Activated naive CD4-positive, alpha-beta T cell treated with anti-CD3 and anti-CD28 coated beads, Interleukin-2, amount 50 U/mL, for 24 hours (primary cell): ENCODE results near the gene MTUS2.

Source experiments
- H3K27ac Mint-ChIP-seq: one replicate; pipeline ENCODE4 v1.8.0; 2021; ENCODE audit warnings: mild to moderate bottlenecking, mixed read lengths
- H3K27me3 Mint-ChIP-seq: one replicate; pipeline ENCODE4 v1.8.0; 2021; ENCODE audit warnings: mixed read lengths
- H3K36me3 Mint-ChIP-seq: one replicate; pipeline ENCODE4 v1.8.0; 2021; ENCODE audit warnings: mixed read lengths
- H3K4me1 Mint-ChIP-seq: one replicate; pipeline ENCODE4 v1.8.0; 2021; ENCODE audit warnings: mixed read lengths
- H3K4me3 Mint-ChIP-seq: one replicate; pipeline ENCODE4 v1.8.0; 2021; ENCODE audit warnings: mild to moderate bottlenecking, mixed read lengths
- H3K9me3 Mint-ChIP-seq: one replicate; pipeline ENCODE4 v1.8.0; 2021; ENCODE audit warnings: mixed read lengths

Gene MTUS2

DNA sequence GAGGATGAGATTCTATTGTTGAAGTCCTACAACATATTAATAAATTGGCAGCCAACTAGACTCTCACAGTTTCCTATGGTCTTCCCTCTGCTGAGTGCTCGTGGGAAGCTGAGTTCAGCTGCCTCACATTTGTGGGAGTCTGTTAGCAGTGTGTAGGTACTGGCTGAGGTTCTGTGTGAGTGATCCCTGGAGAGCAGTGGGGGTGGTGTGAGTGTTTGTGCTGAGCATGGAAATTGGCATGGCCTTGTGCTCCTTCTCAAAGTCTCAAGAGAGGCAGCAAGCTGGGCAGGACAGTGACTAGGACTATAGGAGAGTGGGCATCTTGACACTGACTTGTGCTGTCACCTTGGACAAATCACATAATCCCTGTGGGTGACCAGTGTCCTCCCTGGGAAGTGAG, 298.3 kb downstream of the MTUS2 start:
- Mint-ChIP-seq H3K27me3 (peaks cover 2% of the 10 kb centered on the region), H3K27ac (no peak overlapping the region), H3K4me3 (no peak overlapping the region), H3K36me3 (no peaks in the 10 kb centered on the region), H3K9me3 (no peaks in the 10 kb centered on the region), H3K4me1 (no peaks in the 10 kb centered on the region)

DNA sequence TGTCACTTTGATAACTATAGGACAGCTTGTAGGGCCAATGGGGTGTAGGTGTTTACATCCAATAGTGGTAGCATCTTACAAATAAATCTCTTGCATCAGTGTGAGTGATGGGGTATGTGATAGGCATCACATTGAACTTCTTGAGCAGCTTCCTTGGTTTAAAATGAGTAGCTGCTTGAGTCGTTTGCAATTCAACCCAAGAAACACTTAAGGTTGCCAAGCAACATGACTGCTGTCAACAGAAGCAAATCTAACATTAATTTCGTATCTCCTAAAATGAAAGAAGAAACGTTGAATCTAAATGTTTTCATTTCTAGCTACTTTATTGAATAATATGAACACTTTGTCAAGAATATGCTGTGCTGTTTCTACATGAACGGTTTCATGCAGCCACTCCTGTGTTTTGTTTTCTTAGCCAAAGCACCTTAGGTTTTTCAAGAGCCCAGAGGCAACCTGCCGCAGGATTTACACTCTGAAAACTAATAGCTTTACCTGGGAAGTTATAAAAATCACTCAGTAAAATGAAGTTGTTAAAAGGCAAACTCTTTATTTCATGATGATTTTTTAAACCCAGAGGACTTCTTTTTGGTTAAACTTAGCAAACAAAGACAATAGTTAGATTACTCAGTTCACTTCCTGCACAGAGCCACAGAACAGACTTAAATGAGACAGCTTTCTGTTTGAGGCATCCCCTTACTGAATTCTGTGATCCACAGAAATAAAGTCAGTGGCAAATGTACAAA, 305.2 kb downstream of the MTUS2 start:
- H3K27me3 Mint-ChIP-seq, result no peaks in the 10 kb centered on the region
- no peaks in the 10 kb centered on the region for H3K36me3 Mint-ChIP-seq
- H3K4me1 Mint-ChIP-seq, result peaks cover 15% of the 10 kb centered on the region
- no peak overlapping the region for H3K27ac Mint-ChIP-seq
- H3K4me3 Mint-ChIP-seq, result no peak overlapping the region
- H3K9me3 Mint-ChIP-seq, result no peaks in the 10 kb centered on the region

DNA sequence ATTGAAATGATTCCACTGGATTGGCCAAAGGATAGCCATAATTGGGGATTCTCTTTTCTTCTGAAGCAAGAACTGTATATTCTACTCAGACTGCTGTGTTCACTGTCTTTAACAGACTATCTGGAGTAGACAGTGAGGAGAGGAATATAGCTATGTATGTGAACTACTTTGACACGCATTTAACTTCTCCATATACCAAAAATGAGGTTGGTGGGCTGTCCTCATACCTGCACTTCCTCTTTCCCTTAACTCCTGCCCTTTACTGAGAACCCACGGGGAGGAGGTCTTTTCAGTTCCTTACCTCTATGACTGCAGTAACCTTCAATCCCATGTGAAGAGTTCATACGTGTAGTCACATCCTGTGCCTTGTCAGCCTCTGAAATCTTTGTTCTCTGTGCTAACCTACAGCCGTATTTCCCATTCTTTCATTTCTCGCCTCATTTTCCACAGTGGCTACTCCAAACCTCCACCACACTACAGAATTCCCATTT, 305.8 kb downstream of the MTUS2 start:
- peaks cover 15% of the 10 kb centered on the region for H3K4me1 Mint-ChIP-seq
- peak overlapping the region; percentile 8 for H3K27ac Mint-ChIP-seq
- H3K27me3 Mint-ChIP-seq, result no peaks in the 10 kb centered on the region
- peak overlapping the region; percentile 24 for H3K4me3 Mint-ChIP-seq
- H3K9me3 Mint-ChIP-seq, result no peaks in the 10 kb centered on the region
- H3K36me3 Mint-ChIP-seq, result no peaks in the 10 kb centered on the region

DNA sequence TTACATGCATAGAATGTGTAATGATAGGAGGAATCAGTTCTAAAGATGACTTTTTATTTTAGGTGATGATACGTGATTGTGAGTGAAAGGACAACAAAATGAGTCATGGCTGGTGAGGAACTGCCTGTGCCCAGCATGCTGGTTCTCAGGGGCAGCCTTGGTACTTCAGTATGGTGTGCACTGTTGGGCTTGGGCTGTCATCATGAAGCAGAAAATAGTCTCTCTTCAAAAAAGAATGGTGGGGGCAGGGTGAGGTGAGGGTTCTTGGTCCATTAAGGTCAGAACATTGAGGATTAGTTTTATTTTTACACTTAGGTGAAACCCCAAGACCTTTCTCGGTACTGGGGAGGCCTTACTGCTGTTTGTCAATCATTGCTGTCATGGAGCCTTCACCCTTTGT, 309.5 kb downstream of the MTUS2 start:
- peaks cover 14% of the 10 kb centered on the region for H3K4me1 Mint-ChIP-seq
- no peaks in the 10 kb centered on the region for H3K36me3 Mint-ChIP-seq
- H3K9me3 Mint-ChIP-seq, result no peaks in the 10 kb centered on the region

DNA sequence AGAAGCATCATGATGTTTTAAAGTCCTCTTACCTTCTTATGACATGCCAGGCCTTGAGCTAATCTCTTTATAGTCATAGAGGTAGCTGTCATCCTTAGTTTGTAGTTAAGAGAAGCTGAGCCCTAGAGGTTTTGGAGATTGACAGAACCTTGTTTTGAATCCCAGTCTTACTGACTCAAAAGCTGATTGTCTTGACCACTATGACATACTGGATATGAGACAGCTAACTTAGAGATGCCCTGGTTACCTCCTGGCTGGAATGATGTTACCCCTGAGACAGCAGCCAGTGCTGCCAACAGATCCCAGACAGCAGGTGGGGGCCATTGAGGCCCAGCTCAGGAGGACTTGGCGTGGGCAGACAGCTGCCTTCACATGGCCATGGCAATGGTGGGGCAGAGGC, 311.0 kb downstream of the MTUS2 start:
- H3K36me3 Mint-ChIP-seq, result no peaks in the 10 kb centered on the region
- peaks cover 8% of the 10 kb centered on the region for H3K4me1 Mint-ChIP-seq
- no peaks in the 10 kb centered on the region for H3K27me3 Mint-ChIP-seq
- no peak overlapping the region for H3K27ac Mint-ChIP-seq
- no peaks in the 10 kb centered on the region for H3K9me3 Mint-ChIP-seq
- H3K4me3 Mint-ChIP-seq, result no peak overlapping the region

More for the DNA sequence above, 309.5 kb downstream of the MTUS2 start:
- Mint-ChIP-seq H3K4me3 (no peak overlapping the region), H3K27ac (no peak overlapping the region), H3K27me3 (no peaks in the 10 kb centered on the region)

DNA sequence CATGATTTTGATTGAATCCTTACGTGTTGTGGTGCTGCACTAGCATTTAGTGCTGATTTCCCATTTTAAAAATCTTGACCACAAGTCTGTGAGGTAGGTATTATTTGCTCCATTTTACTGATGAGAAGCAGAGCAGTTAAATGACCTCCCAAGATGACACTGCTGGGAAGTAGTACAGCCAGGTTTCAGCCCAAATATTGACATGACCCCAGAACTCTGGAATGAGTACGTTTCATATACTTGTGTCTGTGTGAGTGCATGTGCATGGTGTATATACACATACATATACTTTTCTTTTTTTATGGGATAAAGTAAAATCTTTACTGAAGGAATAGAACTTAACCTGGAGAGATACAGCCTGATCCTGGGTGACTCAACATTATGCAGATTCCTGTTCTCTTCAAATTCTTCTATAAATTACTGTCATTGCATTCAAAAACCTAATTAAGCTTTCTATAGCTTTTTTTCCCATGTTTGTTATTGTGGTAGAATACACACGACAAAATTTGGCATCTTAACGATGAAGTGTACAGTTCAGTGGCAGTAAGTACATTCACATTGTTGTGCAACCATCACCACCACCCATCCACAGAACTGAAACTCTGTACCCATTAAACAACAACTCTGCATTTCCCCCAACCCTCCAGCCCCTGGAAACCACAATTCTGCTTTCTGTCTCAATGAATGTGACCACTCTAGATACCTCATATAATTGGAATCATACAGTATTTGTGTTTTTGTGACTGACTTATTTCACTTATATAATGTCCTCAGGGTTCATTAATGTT, 311.9 kb downstream of the MTUS2 start:
- Mint-ChIP-seq H3K27me3 (no peaks in the 10 kb centered on the region), H3K27ac (no peak overlapping the region), H3K9me3 (no peaks in the 10 kb centered on the region), H3K4me3 (no peak overlapping the region), H3K4me1 (peaks cover 1% of the 10 kb centered on the region), H3K36me3 (no peaks in the 10 kb centered on the region)

DNA sequence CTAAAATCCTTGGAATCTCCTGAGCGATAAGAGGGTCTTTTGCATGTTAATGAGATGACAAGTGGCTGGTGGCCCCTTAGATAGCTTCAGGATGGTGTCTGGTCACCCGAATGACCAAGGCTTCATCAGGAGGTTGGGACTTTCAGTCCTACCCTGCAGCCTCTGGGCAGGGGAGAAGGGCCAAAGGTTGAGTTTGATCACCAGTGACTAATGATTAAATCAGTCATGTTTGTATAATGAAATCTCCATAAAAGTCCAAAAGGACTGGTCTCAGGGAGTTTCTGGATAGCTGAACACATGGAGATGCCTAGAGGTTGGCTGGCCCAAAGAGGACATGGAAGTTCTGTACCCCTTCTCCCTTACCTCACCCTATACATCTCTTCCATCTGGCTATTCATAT, 316.2 kb downstream of the MTUS2 start:
- H3K9me3 Mint-ChIP-seq, result no peaks in the 10 kb centered on the region
- no peak overlapping the region for H3K4me3 Mint-ChIP-seq
- H3K36me3 Mint-ChIP-seq, result no peaks in the 10 kb centered on the region
- no peak overlapping the region for H3K27ac Mint-ChIP-seq
- H3K27me3 Mint-ChIP-seq, result no peaks in the 10 kb centered on the region
- H3K4me1 Mint-ChIP-seq, result no peaks in the 10 kb centered on the region

DNA sequence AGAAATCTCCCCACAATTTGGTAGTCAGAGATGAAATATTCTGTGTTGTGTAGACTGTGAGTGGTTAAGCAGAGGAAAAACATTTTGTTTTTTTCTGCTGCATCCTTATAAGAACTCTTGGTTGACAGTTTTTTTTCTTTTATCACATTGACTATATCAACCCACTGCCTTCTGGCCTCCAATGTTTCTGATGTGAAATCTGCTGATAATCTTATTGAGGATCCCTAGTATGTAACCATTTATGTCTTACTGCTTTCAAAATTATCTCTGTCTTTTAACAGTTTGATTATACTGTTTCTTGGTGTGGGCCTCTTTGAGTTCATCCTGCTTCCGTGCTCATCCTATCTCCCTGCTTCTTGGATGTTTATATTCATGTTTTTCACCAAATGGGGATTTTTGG, 316.9 kb downstream of the MTUS2 start:
- H3K4me1 Mint-ChIP-seq, result no peaks in the 10 kb centered on the region
- no peaks in the 10 kb centered on the region for H3K36me3 Mint-ChIP-seq
- H3K27ac Mint-ChIP-seq, result no peak overlapping the region

DNA sequence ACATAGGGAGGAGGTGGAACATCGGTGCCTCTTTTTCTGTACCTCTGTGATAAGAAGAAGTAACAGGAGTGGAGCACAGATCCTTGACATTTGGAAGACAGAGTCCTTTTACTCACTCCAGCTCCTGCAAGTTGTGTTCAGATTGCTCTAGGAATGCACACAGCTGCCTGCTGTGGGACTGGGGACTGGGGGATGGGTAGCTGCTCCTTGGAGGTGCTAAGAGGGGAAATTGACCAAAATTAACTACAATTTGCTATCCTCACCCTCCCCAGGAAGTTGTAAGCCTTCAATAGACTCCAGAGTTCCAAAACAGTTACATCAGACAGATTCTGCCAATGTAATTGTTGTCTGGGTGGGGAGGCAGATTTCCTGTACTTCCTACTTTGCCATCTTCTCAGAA, 317.9 kb downstream of the MTUS2 start:
- H3K9me3 Mint-ChIP-seq, result no peaks in the 10 kb centered on the region
- H3K27me3 Mint-ChIP-seq, result peaks cover 3% of the 10 kb centered on the region

More for the DNA sequence above, 316.9 kb downstream of the MTUS2 start:
- Mint-ChIP-seq H3K9me3 (no peaks in the 10 kb centered on the region), H3K27me3 (no peaks in the 10 kb centered on the region), H3K4me3 (no peak overlapping the region)

DNA sequence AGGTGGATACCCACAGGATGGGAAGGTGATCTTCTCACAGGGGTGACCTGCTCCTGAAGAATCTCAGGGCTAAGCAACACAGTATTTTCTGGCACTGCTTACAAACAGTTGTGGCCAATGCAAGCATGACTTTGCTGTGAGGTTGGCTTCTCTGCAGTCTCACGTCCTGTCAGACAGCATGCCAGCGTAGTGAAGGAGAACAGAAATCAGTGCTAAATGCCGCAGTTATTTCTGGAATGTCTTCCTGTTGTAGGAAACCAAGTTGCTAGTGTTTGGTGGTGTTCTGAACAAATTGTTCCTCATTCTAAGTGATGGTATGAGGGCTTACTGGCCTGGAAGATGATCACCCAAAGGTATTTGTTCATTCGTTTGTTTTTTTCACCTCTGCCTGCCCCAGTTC, 320.1 kb downstream of the MTUS2 start:
- H3K27ac Mint-ChIP-seq, result no peak overlapping the region
- peaks cover 3% of the 10 kb centered on the region for H3K27me3 Mint-ChIP-seq
- H3K36me3 Mint-ChIP-seq, result no peaks in the 10 kb centered on the region
- H3K4me1 Mint-ChIP-seq, result no peaks in the 10 kb centered on the region
- H3K4me3 Mint-ChIP-seq, result no peak overlapping the region
- H3K9me3 Mint-ChIP-seq, result no peaks in the 10 kb centered on the region

More for the DNA sequence above, 317.9 kb downstream of the MTUS2 start:
- H3K36me3 Mint-ChIP-seq, result no peaks in the 10 kb centered on the region
- H3K4me1 Mint-ChIP-seq, result no peaks in the 10 kb centered on the region
- no peak overlapping the region for H3K4me3 Mint-ChIP-seq
- H3K27ac Mint-ChIP-seq, result no peak overlapping the region

DNA sequence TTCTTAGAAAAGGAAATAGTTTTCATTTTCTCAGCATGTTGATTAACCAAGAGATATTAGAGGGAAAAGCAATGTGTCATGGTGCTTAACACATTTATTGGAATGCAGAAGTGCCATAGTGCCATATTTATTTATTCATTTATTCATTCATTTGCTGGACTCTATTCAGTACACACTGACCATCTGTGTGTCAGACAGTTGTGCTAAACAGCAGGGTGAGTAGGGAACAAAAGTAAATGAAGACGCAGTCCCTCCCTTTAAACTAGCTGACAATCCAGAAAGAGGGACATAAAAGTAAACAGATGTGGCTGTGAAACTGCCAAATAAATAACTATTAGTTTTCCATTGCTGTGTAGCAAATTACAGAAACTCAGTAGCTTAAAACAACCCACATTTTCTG, 323.7 kb downstream of the MTUS2 start:
- H3K27ac Mint-ChIP-seq, result no peak overlapping the region
- H3K27me3 Mint-ChIP-seq, result peaks cover 3% of the 10 kb centered on the region
- no peaks in the 10 kb centered on the region for H3K36me3 Mint-ChIP-seq
- H3K4me1 Mint-ChIP-seq, result no peaks in the 10 kb centered on the region
- no peak overlapping the region for H3K4me3 Mint-ChIP-seq
- no peaks in the 10 kb centered on the region for H3K9me3 Mint-ChIP-seq

DNA sequence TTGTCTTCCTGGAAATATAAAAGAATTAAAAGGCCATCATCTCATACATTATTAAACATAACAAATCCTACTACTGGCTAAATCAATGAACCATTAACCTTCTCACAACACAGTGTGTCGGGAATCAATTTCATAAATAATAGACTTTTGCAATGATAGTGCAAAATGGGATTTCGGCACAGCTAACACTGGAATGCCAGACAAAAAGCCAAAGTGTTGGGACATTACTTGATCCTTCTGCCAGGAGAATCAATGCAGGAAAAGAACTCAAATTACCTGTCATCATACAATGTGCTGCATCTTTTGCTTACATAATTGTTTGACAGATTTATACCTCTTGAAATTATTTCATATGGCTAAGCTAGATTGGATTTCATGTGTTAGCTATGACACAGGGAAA, 334.3 kb downstream of the MTUS2 start:
- Mint-ChIP-seq H3K4me3 (no peak overlapping the region), H3K4me1 (no peaks in the 10 kb centered on the region), H3K27me3 (peaks cover 2% of the 10 kb centered on the region), H3K9me3 (peaks cover 14% of the 10 kb centered on the region), H3K36me3 (peaks cover 2% of the 10 kb centered on the region), H3K27ac (no peak overlapping the region)

DNA sequence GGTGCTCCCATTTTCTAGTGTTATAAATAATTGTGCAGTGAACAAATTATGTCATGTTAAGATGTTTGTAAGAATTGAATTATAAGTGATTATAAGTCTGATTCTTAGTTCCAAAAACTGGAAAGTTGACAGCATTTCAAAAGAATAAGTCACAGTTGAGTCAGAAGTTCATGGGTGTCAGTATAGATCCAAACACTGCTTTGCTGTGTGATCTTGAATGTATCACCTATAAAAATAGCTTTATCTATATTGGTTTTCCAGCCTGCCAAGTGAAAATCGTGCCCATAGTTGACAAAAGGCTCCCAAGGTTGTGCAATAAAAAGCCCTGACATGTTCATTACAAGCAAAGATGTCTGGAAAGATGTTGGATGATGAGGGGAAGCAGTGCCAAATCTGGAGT, 336.0 kb downstream of the MTUS2 start:
- Mint-ChIP-seq H3K9me3 (peaks cover 14% of the 10 kb centered on the region), H3K27me3 (peaks cover 2% of the 10 kb centered on the region), H3K36me3 (peaks cover 2% of the 10 kb centered on the region), H3K4me3 (no peak overlapping the region), H3K27ac (no peak overlapping the region), H3K4me1 (no peaks in the 10 kb centered on the region)

DNA sequence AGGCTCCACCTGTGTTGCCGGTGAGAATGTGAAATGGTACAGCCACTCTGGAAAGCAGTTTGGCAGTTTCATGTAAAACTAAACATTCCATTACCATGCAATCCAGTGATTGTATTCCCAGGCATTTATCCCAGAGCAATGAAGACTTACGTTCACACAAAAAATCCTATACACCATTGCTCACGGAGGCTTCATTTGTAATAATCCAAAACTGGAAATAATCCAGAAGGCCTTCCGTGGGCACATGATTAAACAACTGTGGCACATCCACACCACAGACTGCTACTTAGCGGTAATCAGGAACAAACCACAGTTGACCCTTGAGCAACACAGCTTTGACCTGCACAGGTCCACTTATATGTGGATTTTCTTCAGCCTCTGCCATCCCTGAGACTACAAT, 339.7 kb downstream of the MTUS2 start:
- no peaks in the 10 kb centered on the region for H3K36me3 Mint-ChIP-seq
- H3K9me3 Mint-ChIP-seq, result no peaks in the 10 kb centered on the region
- H3K4me3 Mint-ChIP-seq, result no peak overlapping the region
- H3K27ac Mint-ChIP-seq, result no peak overlapping the region
- no peaks in the 10 kb centered on the region for H3K4me1 Mint-ChIP-seq
- H3K27me3 Mint-ChIP-seq, result peaks cover 2% of the 10 kb centered on the region

DNA sequence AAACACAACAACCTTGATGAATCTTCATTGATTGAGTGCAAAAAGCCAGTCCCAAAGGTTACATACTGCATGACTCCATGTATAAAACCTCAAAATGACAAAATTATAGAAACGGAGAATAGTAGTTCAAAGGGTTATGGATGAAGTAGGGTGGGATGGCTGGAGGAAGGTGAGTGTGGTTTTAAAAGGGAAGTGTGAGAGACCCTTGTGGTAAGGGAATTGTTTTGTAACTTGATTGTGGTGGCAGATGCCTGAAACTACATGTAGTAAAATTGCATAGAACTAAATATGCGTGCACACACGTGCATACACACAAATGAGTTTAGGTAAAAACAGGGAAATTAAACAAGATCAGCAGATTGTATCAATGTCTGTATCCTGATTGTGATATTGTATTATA, 340.7 kb downstream of the MTUS2 start:
- no peak overlapping the region for H3K4me3 Mint-ChIP-seq
- H3K27ac Mint-ChIP-seq, result no peak overlapping the region
- H3K36me3 Mint-ChIP-seq, result no peaks in the 10 kb centered on the region
- H3K9me3 Mint-ChIP-seq, result no peaks in the 10 kb centered on the region
- no peaks in the 10 kb centered on the region for H3K4me1 Mint-ChIP-seq
- H3K27me3 Mint-ChIP-seq, result peaks cover 2% of the 10 kb centered on the region

DNA sequence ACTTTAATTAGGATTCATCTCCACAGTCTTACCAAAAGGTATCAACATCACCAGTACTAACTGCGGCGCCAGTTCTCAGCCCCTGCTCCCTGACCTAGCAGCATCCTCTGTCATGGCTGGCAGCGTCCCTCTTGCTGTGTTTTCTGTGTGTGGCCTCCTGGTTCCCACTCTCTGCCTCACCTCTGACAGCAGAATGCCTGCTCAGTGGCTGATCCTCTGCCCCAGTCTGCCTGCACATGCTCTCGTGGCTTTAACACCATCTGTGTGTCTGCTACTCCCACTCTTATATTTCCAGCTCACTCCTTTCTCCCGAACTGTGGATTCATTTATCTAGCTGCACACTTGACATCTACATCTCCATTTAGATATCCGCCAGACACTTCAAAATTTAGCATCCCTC, 341.5 kb downstream of the MTUS2 start:
- Mint-ChIP-seq H3K9me3 (no peaks in the 10 kb centered on the region), H3K36me3 (no peaks in the 10 kb centered on the region), H3K4me3 (no peak overlapping the region), H3K27me3 (no peaks in the 10 kb centered on the region), H3K4me1 (no peaks in the 10 kb centered on the region), H3K27ac (no peak overlapping the region)
